ACC112 (cell line): ENCODE results near the gene TSPAN14.

ENCODE experiments used
- H2AFZ ChIP-seq: fragments of 200-600 bp; sonication (generic); one replicate; pipeline ENCODE4 v1.6.0; 2017; ENCODE audit warnings: antibody characterized with exemption, low read length; ENCODE audit not compliant: unreplicated experiment
- H3K27ac ChIP-seq: fragments of 200-600 bp; sonication (generic); 2 replicates; pipeline ENCODE4 v1.5.1; 2014; ENCODE audit warnings: low read depth, mild to moderate bottlenecking, antibody characterized with exemption, low read length, moderate library complexity
- H3K27me3 ChIP-seq: fragments of 200-600 bp; sonication (generic); 2 replicates; pipeline ENCODE4 v1.6.1; 2014; ENCODE audit warnings: mild to moderate bottlenecking, antibody characterized with exemption, low read length, moderate library complexity, mixed read lengths; ENCODE audit not compliant: insufficient read depth
- H3K36me3 ChIP-seq: fragments of 200-600 bp; sonication (generic); 2 replicates; pipeline ENCODE4 v1.6.1; 2016; ENCODE audit warnings: mild to moderate bottlenecking, antibody characterized with exemption, low read length, moderate library complexity, mixed read lengths; ENCODE audit not compliant: insufficient read depth
- H3K4me1 ChIP-seq: fragments of 200-600 bp; sonication (generic); one replicate; pipeline ENCODE4 v1.6.1; 2016; ENCODE audit warnings: low read length, mixed read lengths; ENCODE audit not compliant: insufficient read depth, unreplicated experiment, control insufficient read depth
- H3K4me3 ChIP-seq: fragments of 200-600 bp; sonication (generic); 2 replicates; pipeline ENCODE4 v1.5.1; 2014; ENCODE audit warnings: mild to moderate bottlenecking, low read depth, low read length
- H3K79me2 ChIP-seq: fragments of 200-600 bp; sonication (generic); one replicate; pipeline ENCODE4 v1.6.0; 2016; ENCODE audit warnings: low read length; ENCODE audit not compliant: control insufficient read depth, unreplicated experiment, insufficient read depth

The TSPAN14 gene

DNA sequence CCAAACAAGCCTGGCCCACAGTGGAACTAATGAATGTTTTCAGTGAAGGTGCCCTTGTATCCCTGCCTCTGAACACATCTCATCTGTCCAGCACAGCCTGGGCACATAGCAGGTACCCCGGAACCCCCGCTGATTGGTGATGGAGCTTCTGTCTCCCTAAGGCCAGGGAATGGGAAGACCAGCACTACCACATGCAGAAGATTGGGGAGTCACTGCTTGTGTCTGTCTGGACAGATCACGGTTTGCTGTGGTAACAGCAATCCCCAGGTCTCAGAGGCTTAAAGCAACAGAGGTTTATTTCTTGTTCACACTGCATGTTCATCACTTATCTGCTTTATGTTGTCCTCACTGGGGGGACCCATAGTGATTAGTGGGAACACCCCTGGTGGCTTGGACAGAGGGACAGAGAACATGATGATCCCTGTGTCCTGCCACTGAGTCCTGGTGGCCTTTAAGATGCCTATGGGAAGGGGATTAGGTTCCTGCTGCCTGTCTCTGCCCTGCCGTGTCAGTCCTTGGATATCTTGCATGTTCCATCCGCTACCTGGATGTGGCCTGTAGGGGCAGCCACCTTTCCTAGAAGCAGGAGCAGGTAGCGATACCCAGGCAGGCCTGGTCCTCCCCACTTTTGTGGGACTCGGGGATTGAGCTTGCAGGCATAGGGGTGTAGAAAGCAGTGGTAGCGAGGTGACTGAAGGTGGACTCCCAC, 3.6 kb downstream of the TSPAN14 start:
- Histone ChIP-seq H2AFZ (no peak overlapping the region), H3K4me3 (no peak overlapping the region), H3K79me2 (peaks cover 77% of the 10 kb centered on the region), H3K27ac (no peak overlapping the region), H3K36me3 (no peaks in the 10 kb centered on the region), H3K4me1 (peaks cover 64% of the 10 kb centered on the region), H3K27me3 (no peaks in the 10 kb centered on the region)

DNA sequence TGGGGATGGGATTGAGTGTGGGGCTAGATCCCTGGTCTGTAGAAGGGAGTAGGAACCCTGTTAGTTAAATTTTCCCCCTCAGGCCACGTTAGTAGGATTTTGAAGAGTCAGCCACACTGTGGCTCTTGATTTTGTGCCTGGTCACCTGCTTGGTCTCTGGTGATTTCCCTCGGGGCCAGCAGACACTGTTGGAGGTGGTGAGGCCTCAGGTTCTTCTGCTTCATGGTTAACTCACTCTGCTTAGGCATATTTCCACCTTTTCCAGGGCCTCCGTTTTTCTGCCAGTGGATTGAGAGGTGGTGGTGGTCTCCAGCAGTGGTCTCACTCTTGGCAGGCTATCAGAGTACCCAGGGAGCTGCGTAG, 4.1 kb downstream of the TSPAN14 start:
- H3K79me2 ChIP-seq = peaks cover 80% of the 10 kb centered on the region
- no peaks in the 10 kb centered on the region for H3K36me3 ChIP-seq
- no peak overlapping the region for H3K27ac ChIP-seq
- H2AFZ ChIP-seq = no peak overlapping the region
- no peaks in the 10 kb centered on the region for H3K27me3 ChIP-seq
- peaks cover 67% of the 10 kb centered on the region for H3K4me1 ChIP-seq
- H3K4me3 ChIP-seq = no peak overlapping the region

- H3K27ac ChIP-seq = no peak overlapping the region
- peaks cover 69% of the 10 kb centered on the region for H3K4me1 ChIP-seq
- H3K79me2 ChIP-seq = peaks cover 83% of the 10 kb centered on the region
- H3K27me3 ChIP-seq = no peaks in the 10 kb centered on the region
- H3K4me3 ChIP-seq = no peak overlapping the region
- no peaks in the 10 kb centered on the region for H3K36me3 ChIP-seq
- no peak overlapping the region for H2AFZ ChIP-seq
These were observed 4.5 kb downstream of the TSPAN14 start for GRCh38 chr10:80458638-80459037.

GRCh38 chr10:80459047-80459865, 5.1 kb downstream of the TSPAN14 start:
- H2AFZ ChIP-seq = no peak overlapping the region

DNA sequence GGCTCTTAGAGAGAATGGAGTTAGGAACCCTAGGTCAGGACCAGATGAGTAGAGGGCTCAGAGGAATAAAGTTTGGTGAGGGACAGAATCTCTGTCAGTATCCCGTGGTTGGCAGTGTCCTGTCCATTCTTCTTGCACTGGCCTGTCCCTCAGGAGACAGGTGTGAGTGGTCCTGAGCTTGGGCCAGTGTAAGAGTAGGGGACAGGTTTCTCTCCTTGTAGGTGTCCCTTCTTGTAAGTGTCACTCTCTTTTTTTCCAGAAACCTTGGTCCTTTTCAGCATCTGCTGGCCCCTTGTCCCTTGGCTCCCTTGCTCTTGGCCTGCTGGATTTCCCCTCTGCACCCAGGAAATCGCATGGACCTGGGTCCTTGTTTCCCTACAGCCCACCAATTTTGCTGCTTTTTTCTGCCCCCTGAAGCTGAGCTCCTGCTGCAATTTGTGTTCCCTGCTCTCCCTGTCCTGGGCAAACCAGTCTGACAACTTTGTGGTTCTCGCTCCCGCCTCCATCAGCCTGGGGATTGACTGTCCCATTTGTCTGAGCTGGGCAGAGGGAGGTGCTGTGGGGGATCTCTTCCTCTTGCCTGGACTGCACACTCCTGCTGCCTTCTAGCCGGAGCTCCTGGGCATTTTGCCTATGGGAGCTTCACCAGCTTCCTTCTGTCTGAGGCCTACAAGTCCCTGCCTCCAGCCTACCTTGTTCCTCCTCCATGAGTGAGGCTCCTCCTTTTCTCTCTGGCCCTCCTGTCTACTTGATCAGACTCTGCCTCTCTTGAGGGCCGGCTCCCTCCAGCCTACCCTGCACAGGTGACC, 6.5 kb downstream of the TSPAN14 start:
- Histone ChIP-seq H2AFZ (no peak overlapping the region), H3K27me3 (no peaks in the 10 kb centered on the region), H3K4me1 (peaks cover 84% of the 10 kb centered on the region), H3K36me3 (no peaks in the 10 kb centered on the region), H3K4me3 (no peak overlapping the region), H3K27ac (no peak overlapping the region), H3K79me2 (peaks cover 89% of the 10 kb centered on the region)

More at GRCh38 chr10:80459047-80459865, 5.1 kb downstream of the TSPAN14 start:
- Histone ChIP-seq H3K79me2 (peaks cover 89% of the 10 kb centered on the region), H3K27me3 (no peaks in the 10 kb centered on the region), H3K36me3 (no peaks in the 10 kb centered on the region), H3K27ac (no peak overlapping the region; the same call in 1 of the 2 replicates), H3K4me1 (peaks cover 75% of the 10 kb centered on the region), H3K4me3 (no peak overlapping the region)

DNA sequence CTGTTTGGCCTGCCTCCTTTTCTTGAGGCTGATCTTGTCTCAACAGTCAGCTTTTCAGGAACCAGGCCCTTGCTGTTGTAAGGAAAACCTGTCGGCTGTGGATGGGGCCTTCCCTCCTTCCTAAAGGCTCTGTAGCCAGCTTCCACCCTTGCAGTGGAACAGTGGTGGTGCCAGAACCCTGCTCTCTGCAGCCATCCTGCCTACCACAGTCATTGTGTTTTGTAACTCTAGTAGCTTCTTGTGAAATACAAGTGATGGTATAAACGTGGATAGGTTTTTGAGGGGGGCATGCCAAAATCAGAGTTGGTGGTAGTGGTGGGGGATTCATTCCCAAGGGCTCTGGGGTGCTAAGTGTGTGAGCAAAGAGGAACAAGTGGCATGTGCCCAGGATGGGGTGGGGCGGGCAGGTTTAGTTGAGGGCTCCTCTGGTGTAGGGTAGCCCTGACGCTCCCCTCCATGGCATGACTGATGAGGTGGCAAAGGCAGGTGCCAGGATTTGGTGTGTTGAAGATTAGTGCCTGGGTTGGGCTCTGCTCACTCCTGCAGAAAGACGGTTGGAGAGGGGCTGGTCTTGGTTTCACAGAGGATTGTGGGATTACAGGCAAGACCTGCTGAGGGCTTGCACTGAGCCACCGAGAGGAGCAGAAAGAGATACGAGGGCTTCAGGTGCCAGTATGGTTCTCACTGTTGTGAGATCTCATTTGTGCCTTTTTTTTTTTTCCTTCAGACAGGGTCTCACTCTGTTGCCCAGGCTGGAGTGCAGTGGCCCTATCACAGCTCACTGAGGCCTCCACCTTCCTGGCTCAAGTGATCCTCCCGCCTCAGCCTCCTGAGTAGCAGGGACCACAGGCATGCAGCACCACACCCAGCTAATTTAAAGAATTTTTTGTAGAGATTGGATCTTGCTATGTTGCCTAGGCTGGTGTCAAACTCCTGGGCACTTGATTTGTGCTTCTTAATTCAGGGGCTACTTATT, 7.4 kb downstream of the TSPAN14 start:
- Histone ChIP-seq H3K4me1 (peaks cover 77% of the 10 kb centered on the region), H2AFZ (no peak overlapping the region), H3K79me2 (peaks cover 89% of the 10 kb centered on the region), H3K27me3 (no peaks in the 10 kb centered on the region), H3K36me3 (no peaks in the 10 kb centered on the region), H3K4me3 (no peak overlapping the region), H3K27ac (no peak overlapping the region)

- no peaks in the 10 kb centered on the region for H3K36me3 ChIP-seq
- H2AFZ ChIP-seq = no peak overlapping the region
- H3K27ac ChIP-seq = peak overlapping the region; percentile 47
- H3K4me3 ChIP-seq = peak overlapping the region; percentile 45
- peaks cover 77% of the 10 kb centered on the region for H3K4me1 ChIP-seq
- H3K79me2 ChIP-seq = peaks cover 90% of the 10 kb centered on the region
- no peaks in the 10 kb centered on the region for H3K27me3 ChIP-seq
These were observed 8.3 kb downstream of the TSPAN14 start for GRCh38 chr10:80462299-80462980.

GRCh38 chr10:80462981-80463741, 9.1 kb downstream of the TSPAN14 start:
- H3K4me1 ChIP-seq = peaks cover 83% of the 10 kb centered on the region
- H3K27ac ChIP-seq = peak overlapping the region; percentile 47
- peaks cover 90% of the 10 kb centered on the region for H3K79me2 ChIP-seq

GRCh38 chr10:80463868-80464267, 9.8 kb downstream of the TSPAN14 start:
- H3K4me1 ChIP-seq = peaks cover 77% of the 10 kb centered on the region

More at GRCh38 chr10:80462981-80463741, 9.1 kb downstream of the TSPAN14 start:
- H2AFZ ChIP-seq = no peak overlapping the region
- H3K4me3 ChIP-seq = peak overlapping the region; percentile 45
- H3K36me3 ChIP-seq = no peaks in the 10 kb centered on the region
- no peaks in the 10 kb centered on the region for H3K27me3 ChIP-seq

More at GRCh38 chr10:80463868-80464267, 9.8 kb downstream of the TSPAN14 start:
- Histone ChIP-seq H3K36me3 (no peaks in the 10 kb centered on the region), H3K4me3 (no peak overlapping the region), H3K27me3 (no peaks in the 10 kb centered on the region), H3K27ac (no peak overlapping the region), H2AFZ (no peak overlapping the region), H3K79me2 (peaks cover 84% of the 10 kb centered on the region)
